ENCODE measurements around the gene SNN. TPM values are rescaled to one million over a fixed set of nuclear protein-coding genes. Genes with fewer than 3 reads are reported as not detected.

SNN gene
- total RNA-seq, 4 donors from 2014 or later: 25.9 to 52.2 (median 41.9) TPM

GRCh38 chr16:11657556-11657955 lies 10.7 kb upstream of the SNN start:
- ATAC-seq (ENCODE audit: low FRiP score) (no peak), DNase-seq (ENCODE audit: low spot score) (no peak)
- no peak for TF ChIP-seq CTCF (IDR thresholded peaks at IDR 0.05)

GRCh38 chr16:11658896-11659708 lies 9.2 kb upstream of the SNN start:
- no peak for DNase-seq (ENCODE audit: low spot score)
- ATAC-seq (ENCODE audit: low FRiP score): no peak
- TF ChIP-seq CTCF (IDR thresholded peaks at IDR 0.05): no peak

GRCh38 chr16:11660565-11660964 lies 7.7 kb upstream of the SNN start:
- no peak for TF ChIP-seq CTCF (IDR thresholded peaks at IDR 0.05)
- ATAC-seq (ENCODE audit: low FRiP score): no peak
- no peak for DNase-seq (ENCODE audit: low spot score)

GRCh38 chr16:11662582-11662981 lies 5.7 kb upstream of the SNN start:
- no peak for TF ChIP-seq CTCF (IDR thresholded peaks at IDR 0.05)
- DNase-seq (ENCODE audit: low spot score): no peak
- no peak for ATAC-seq (ENCODE audit: low FRiP score)

- TF ChIP-seq CTCF (IDR thresholded peaks at IDR 0.05): no peak
- DNase-seq (ENCODE audit: low spot score): no peak
- no peak for ATAC-seq (ENCODE audit: low FRiP score)
Measured at GRCh38 chr16:11665071-11665491, 3.2 kb upstream of the SNN start.

- no peak for ATAC-seq (ENCODE audit: low FRiP score)
- no peak for TF ChIP-seq CTCF (IDR thresholded peaks at IDR 0.05)
- no peak for DNase-seq (ENCODE audit: low spot score)
Measured at GRCh38 chr16:11666103-11667055, 1.9 kb upstream of the SNN start.
